ENCODE data around the gene SPN.
"Not testable (repeated sequence)": the region's sequence is repeated elsewhere in the genome, so short reads cannot be mapped to it uniquely, and the experiment has no call there.

Gene SPN

GRCh38 chr16:29663807-29664090, 702 bp downstream of the SPN start:
- H3K27ac ChIP-seq (ENCODE audit: low read depth, low read length), result no peak overlapping the region
- H3K36me3 ChIP-seq (ENCODE audit: insufficient read depth, low read length), result no peaks in the 10 kb centered on the region
- H3K4me3 ChIP-seq (ENCODE audit: low read depth, low read length), result no peak overlapping the region
- H3K4me1 ChIP-seq (ENCODE audit: control insufficient read depth, insufficient read depth, low read length, unreplicated experiment), result no peaks in the 10 kb centered on the region
- no peaks in the 10 kb centered on the region for H3K79me2 ChIP-seq (ENCODE audit: control insufficient read depth, insufficient read depth, low read length, unreplicated experiment)
- H2AFZ ChIP-seq (ENCODE audit: low read length, unreplicated experiment), result no peak overlapping the region
- H3K27me3 ChIP-seq (ENCODE audit: insufficient read depth, low read length), result no peaks in the 10 kb centered on the region

DNA sequence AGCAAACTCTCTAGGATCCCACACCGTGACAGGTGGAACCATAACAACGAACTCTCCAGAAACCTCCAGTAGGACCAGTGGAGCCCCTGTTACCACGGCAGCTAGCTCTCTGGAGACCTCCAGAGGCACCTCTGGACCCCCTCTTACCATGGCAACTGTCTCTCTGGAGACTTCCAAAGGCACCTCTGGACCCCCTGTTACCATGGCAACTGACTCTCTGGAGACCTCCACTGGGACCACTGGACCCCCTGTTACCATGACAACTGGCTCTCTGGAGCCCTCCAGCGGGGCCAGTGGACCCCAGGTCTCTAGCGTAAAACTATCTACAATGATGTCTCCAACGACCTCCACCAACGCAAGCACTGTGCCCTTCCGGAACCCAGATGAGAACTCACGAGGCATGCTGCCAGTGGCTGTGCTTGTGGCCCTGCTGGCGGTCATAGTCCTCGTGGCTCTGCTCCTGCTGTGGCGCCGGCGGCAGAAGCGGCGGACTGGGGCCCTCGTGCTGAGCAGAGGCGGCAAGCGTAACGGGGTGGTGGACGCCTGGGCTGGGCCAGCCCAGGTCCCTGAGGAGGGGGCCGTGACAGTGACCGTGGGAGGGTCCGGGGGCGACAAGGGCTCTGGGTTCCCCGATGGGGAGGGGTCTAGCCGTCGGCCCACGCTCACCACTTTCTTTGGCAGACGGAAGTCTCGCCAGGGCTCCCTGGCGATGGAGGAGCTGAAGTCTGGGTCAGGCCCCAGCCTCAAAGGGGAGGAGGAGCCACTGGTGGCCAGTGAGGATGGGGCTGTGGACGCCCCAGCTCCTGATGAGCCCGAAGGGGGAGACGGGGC, 1.3 kb downstream of the SPN start:
- Histone ChIP-seq H3K36me3 (ENCODE audit: insufficient read depth, low read length) (no peaks in the 10 kb centered on the region), H3K4me3 (ENCODE audit: low read depth, low read length) (no peak overlapping the region), H2AFZ (ENCODE audit: low read length, unreplicated experiment) (no peak overlapping the region), H3K27me3 (ENCODE audit: insufficient read depth, low read length) (no peaks in the 10 kb centered on the region), H3K4me1 (ENCODE audit: control insufficient read depth, insufficient read depth, low read length, unreplicated experiment) (no peaks in the 10 kb centered on the region), H3K27ac (ENCODE audit: low read depth, low read length) (no peak overlapping the region), H3K79me2 (ENCODE audit: control insufficient read depth, insufficient read depth, low read length, unreplicated experiment) (no peaks in the 10 kb centered on the region)

DNA sequence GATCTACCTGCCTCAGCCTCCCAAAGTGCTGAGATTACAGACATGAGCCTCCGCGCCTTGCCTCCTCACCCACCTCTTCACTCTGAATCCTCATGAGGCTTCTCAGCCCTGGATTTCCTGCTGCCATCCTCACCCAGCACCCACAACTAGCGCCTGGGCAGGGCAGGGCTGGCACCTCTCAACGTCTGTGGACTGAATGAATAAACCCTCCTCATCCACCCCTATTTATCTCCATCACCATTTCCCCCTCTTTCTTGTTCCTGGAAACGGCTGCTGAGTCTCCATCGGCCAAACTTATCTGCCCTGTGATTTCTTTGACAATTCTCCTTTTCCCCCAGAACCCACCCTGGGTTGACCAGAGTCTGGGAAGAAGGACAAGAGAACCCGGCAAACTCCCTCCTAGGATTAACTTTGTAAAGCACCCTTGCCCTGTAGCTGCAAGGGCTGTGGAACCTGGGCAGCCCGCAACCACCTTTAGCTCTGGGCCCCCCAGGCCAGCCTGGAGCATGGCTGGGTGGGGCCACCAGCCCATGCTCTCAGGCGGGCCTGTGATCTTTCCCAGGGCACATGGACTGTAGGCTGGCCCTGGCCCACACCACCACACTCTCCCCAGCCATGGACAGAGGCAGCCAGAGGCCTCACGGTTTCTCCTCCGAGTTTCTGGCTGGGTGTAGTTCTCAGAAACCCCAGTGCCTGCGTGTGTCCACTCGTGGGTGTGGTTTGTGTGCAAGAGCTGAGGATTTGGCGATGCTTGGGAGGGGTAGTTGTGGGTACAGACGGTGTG, 2.4 kb downstream of the SPN start:
- Histone ChIP-seq H3K27ac (ENCODE audit: low read depth, low read length) (no peak overlapping the region), H3K79me2 (ENCODE audit: control insufficient read depth, insufficient read depth, low read length, unreplicated experiment) (no peaks in the 10 kb centered on the region)

GRCh38 chr16:29667322-29667610, 4.2 kb downstream of the SPN start:
- H3K79me2 ChIP-seq (ENCODE audit: control insufficient read depth, insufficient read depth, low read length, unreplicated experiment); H3K36me3 ChIP-seq (ENCODE audit: insufficient read depth, low read length); H2AFZ ChIP-seq (ENCODE audit: low read length, unreplicated experiment); H3K27ac ChIP-seq (ENCODE audit: low read depth, low read length); H3K4me1 ChIP-seq (ENCODE audit: control insufficient read depth, insufficient read depth, low read length, unreplicated experiment); H3K4me3 ChIP-seq (ENCODE audit: low read depth, low read length); H3K27me3 ChIP-seq (ENCODE audit: insufficient read depth, low read length): not testable (repeated sequence)

More for the DNA sequence above, 2.4 kb downstream of the SPN start:
- Histone ChIP-seq H2AFZ (ENCODE audit: low read length, unreplicated experiment) (no peak overlapping the region), H3K4me3 (ENCODE audit: low read depth, low read length) (no peak overlapping the region), H3K4me1 (ENCODE audit: control insufficient read depth, insufficient read depth, low read length, unreplicated experiment) (no peaks in the 10 kb centered on the region), H3K36me3 (ENCODE audit: insufficient read depth, low read length) (no peaks in the 10 kb centered on the region), H3K27me3 (ENCODE audit: insufficient read depth, low read length) (no peaks in the 10 kb centered on the region)

DNA sequence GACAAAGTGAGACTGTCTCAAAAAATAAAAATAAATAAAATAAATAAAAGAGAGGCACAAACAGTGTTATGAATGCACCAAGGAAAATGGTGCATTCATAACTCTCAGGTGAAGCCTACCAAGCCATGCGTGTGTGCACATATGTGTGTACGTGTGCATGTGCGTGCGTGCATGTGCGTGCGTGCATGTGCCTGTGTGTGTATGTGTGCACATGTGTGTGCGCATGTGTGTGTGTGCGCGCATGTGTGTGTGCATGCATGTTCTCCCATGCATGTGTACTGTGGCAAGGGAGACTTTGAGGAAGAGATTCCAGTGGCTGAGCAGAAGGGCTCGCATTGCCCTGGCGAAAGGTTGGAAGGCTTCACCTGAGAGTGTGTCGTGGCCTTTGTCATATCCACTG, 4.7 kb downstream of the SPN start:
- no peak overlapping the region for H3K4me3 ChIP-seq (ENCODE audit: low read depth, low read length)
- H3K79me2 ChIP-seq (ENCODE audit: control insufficient read depth, insufficient read depth, low read length, unreplicated experiment), result no peaks in the 10 kb centered on the region
- no peaks in the 10 kb centered on the region for H3K27me3 ChIP-seq (ENCODE audit: insufficient read depth, low read length)
- no peak overlapping the region for H2AFZ ChIP-seq (ENCODE audit: low read length, unreplicated experiment)
- H3K4me1 ChIP-seq (ENCODE audit: control insufficient read depth, insufficient read depth, low read length, unreplicated experiment), result no peaks in the 10 kb centered on the region
- H3K36me3 ChIP-seq (ENCODE audit: insufficient read depth, low read length), result no peaks in the 10 kb centered on the region
- H3K27ac ChIP-seq (ENCODE audit: low read depth, low read length), result no peak overlapping the region

GRCh38 chr16:29668267-29668666, 5.2 kb downstream of the SPN start:
- Histone ChIP-seq H3K27ac (ENCODE audit: low read depth, low read length) (no peak overlapping the region), H3K27me3 (ENCODE audit: insufficient read depth, low read length) (no peaks in the 10 kb centered on the region), H3K4me3 (ENCODE audit: low read depth, low read length) (no peak overlapping the region), H3K79me2 (ENCODE audit: control insufficient read depth, insufficient read depth, low read length, unreplicated experiment) (no peaks in the 10 kb centered on the region), H3K36me3 (ENCODE audit: insufficient read depth, low read length) (no peaks in the 10 kb centered on the region), H2AFZ (ENCODE audit: low read length, unreplicated experiment) (no peak overlapping the region), H3K4me1 (ENCODE audit: control insufficient read depth, insufficient read depth, low read length, unreplicated experiment) (no peaks in the 10 kb centered on the region)

DNA sequence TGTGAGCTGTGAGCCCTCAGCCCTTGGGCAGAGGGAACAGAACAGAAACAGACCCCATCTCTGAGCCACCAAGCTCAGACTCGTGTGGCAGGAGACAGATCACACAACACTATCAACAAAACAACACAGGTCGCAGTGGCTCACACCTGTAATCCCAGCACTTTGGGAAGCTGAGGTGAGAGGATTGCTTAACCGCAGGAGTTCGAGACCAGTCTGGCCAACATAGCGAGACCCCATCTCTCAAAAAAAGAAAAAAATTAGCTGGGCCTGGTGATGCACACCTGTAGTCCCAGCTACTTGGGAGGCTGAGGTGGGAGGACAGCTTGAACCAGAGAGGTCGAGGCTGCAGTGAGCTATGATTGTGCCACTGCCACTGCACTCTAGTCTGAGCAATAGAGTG, 10.5 kb downstream of the SPN start:
- H3K4me3 ChIP-seq (ENCODE audit: low read depth, low read length), result no peak overlapping the region
- no peaks in the 10 kb centered on the region for H3K79me2 ChIP-seq (ENCODE audit: control insufficient read depth, insufficient read depth, low read length, unreplicated experiment)
- H2AFZ ChIP-seq (ENCODE audit: low read length, unreplicated experiment), result no peak overlapping the region
- no peaks in the 10 kb centered on the region for H3K4me1 ChIP-seq (ENCODE audit: control insufficient read depth, insufficient read depth, low read length, unreplicated experiment)
- H3K27ac ChIP-seq (ENCODE audit: low read depth, low read length), result no peak overlapping the region
- no peaks in the 10 kb centered on the region for H3K36me3 ChIP-seq (ENCODE audit: insufficient read depth, low read length)
- no peaks in the 10 kb centered on the region for H3K27me3 ChIP-seq (ENCODE audit: insufficient read depth, low read length)

- no peaks in the 10 kb centered on the region for H3K27me3 ChIP-seq (ENCODE audit: insufficient read depth, low read length)
- H3K27ac ChIP-seq (ENCODE audit: low read depth, low read length), result no peak overlapping the region
- no peaks in the 10 kb centered on the region for H3K36me3 ChIP-seq (ENCODE audit: insufficient read depth, low read length)
- peak overlapping the region; percentile 67 for H2AFZ ChIP-seq (ENCODE audit: low read length, unreplicated experiment)
- no peaks in the 10 kb centered on the region for H3K4me1 ChIP-seq (ENCODE audit: control insufficient read depth, insufficient read depth, low read length, unreplicated experiment)
- no peak overlapping the region for H3K4me3 ChIP-seq (ENCODE audit: low read depth, low read length)
- no peaks in the 10 kb centered on the region for H3K79me2 ChIP-seq (ENCODE audit: control insufficient read depth, insufficient read depth, low read length, unreplicated experiment)
These were observed 11.1 kb downstream of the SPN start for GRCh38 chr16:29674188-29674587.

- no peaks in the 10 kb centered on the region for H3K79me2 ChIP-seq (ENCODE audit: control insufficient read depth, insufficient read depth, low read length, unreplicated experiment)
- H3K4me1 ChIP-seq (ENCODE audit: control insufficient read depth, insufficient read depth, low read length, unreplicated experiment), result no peaks in the 10 kb centered on the region
- no peak overlapping the region for H2AFZ ChIP-seq (ENCODE audit: low read length, unreplicated experiment)
- no peaks in the 10 kb centered on the region for H3K27me3 ChIP-seq (ENCODE audit: insufficient read depth, low read length)
- H3K4me3 ChIP-seq (ENCODE audit: low read depth, low read length), result no peak overlapping the region
- H3K36me3 ChIP-seq (ENCODE audit: insufficient read depth, low read length), result no peaks in the 10 kb centered on the region
- no peak overlapping the region for H3K27ac ChIP-seq (ENCODE audit: low read depth, low read length)
These were observed 13.0 kb downstream of the SPN start for GRCh38 chr16:29675811-29676643.

- Histone ChIP-seq H3K4me3 (ENCODE audit: low read depth, low read length) (no peak overlapping the region), H3K27me3 (ENCODE audit: insufficient read depth, low read length) (no peaks in the 10 kb centered on the region), H3K4me1 (ENCODE audit: control insufficient read depth, insufficient read depth, low read length, unreplicated experiment) (no peaks in the 10 kb centered on the region), H3K79me2 (ENCODE audit: control insufficient read depth, insufficient read depth, low read length, unreplicated experiment) (no peaks in the 10 kb centered on the region), H3K27ac (ENCODE audit: low read depth, low read length) (no peak overlapping the region), H2AFZ (ENCODE audit: low read length, unreplicated experiment) (no peak overlapping the region), H3K36me3 (ENCODE audit: insufficient read depth, low read length) (no peaks in the 10 kb centered on the region)
These were observed 14.1 kb downstream of the SPN start for GRCh38 chr16:29676989-29677785.

Measured in ACC112 (cell line).